ENCODE data around the gene SLC25A26.

Gene SLC25A26

DNA sequence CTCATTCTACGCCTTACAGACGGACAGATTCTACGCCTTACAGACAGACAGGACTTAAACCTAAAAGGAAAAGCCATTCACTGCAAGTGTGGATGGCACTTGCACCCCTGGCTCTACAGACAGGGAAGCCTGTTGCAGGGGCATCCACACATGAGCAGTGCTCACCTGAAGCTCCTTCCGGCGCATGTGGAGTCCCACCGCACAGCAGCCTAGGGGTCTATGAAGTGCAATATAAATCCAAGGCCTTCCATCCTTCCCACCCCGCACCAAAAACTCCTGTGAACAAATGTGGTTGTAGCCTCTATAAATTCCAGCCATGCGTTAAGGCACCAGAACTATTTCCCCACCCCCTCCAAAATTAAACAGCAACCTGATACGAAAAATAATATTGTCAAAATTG, 158.8 kb downstream of the SLC25A26 start:
- no peak for DNase-seq

DNA sequence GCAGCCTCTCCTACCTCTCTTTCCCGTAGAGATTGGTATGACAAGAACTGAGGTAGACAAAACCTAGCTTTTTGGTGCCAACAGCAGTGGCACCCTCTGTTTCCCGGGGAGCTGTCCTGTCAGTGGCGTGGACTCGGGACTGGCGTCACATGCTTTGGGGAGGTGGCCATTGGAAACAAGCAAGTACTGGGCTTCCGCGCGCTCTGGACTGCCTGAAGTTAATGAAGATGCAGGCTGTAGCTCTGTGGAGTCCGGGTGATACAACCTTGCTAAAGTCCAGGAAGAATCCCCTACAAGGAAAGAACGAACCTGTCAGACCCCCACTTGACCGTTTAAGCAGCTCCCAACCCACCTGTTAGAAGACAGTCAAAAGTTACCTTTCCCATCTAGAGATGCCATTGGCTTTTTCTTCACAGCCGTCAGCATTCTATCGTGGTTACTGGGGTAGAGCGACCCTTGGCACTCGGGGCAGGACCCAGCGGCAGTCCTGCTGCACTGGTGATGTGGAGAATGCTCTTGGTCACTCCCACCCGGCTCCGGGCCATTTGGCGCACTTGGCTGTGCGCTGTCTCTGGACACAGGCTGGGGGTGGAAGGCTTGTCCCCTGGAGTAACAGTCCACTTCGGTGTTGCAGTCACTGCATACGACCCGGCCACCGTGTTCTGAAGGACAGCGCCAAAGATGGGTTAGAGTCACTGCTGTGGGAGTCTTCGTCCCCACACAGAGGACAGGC, 159.6 kb downstream of the SLC25A26 start:
- DNase-seq: no peak

DNA sequence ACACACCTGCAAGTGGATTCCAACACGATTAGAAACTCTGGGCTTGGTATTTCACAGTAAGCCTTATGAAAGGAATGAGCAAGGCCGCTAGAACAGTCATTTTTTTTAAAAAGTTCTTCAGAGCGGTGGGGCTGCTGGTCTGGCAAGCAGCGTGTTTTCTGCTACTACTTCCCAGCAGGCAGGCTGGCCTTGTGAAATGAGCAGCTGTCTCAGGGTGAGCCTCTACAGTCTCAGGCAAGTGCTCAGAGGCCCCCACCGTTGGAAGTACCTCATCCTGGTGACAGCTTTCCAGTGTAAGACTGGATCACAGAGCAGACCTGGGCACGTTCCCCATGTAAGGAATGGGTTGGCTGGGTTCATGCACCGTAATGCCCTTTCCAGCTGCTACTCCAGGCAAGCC, 160.8 kb downstream of the SLC25A26 start:
- no peak for DNase-seq

DNA sequence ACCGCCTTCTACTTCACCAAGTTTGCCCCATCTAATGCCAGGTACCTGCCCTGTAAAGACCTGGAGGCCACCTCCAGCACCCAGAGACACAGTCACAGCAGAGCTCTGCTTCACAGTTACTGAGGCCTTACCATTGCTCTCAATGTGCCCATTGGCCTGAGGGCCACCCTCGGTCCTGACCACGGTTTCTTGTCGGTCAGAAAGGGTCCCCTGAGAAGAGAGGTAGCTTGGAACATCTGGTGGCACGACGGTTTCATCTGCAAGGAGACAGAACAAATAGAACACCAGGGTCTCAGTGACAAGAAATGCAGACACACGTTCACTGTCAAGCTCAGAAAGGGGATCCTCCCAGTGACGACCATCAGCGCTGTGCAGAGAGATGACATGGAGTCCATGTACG, 161.3 kb downstream of the SLC25A26 start:
- DNase-seq: no peak

DNA sequence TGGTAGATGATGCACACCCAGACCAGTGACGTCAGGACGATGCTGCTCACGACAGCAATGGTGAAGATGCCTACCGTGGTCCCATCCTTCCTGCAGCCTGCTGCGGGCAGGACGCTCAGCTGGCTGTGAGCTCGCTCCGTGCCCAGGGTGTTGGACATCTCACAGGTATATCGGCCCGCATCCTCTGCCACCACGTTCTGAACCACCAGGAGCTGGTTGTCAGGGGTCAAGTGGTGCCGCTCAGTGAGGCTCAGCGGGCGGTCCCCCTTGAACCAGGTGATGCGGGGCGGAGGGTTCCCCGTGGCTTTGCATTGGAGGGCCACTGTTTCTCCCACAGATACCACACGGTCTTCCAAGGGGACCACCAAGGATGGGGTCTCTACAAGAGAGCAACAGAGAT, 162.2 kb downstream of the SLC25A26 start:
- DNase-seq: no peak

DNA sequence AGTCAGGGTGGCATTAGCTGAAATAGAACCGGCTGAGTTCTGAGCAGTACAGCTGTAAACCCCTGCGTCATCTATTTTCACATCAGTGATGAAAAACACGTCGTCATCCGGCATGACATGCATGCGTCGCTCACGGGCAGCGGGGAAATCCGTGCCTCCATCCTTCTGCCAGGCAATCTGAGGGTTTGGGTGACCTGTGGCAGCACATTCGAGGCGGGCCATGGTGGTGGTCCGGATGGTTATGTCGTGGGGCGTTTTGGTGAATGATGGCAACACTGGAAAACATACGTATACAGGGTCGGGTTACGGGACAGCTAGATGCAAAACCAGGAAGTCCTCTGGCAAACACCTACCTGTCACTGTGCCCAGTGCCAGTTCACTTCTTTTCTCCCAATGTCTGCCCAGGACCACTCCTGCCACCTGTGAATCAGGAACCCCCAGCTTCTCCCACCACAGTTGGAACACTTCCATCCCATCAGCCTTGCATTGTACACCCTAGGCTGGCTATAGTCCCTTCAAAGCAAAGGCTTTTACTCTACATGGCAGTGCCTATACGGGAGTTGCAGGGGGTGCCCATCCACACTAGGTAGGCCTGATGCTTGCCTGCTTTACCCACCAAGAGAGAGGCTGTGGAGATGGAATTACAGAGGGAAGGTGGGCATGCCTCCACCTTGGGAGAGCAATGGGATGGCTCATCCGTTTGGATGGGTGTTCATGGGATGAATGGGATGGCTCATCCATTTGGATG, 163.4 kb downstream of the SLC25A26 start:
- DNase-seq: no peak

DNA sequence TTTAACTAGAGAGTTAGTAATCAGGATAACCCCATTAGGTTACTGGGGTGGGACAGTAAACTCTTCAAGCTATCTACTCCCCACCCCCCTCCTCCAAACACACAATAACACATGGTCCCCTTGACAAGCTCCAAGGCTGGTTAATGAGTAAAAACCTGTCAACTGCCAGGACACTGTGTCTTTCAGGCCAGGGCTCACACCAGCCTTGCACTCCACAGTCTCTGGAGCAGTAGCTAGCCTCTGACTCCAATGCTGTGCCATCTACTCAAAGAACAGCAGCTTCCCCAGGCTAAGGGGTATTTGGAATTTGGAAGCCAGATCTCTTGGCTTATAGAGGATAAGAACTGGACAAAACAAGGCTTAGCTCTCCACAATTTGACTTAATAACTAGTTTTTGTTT, 164.3 kb downstream of the SLC25A26 start:
- no peak for DNase-seq

DNA sequence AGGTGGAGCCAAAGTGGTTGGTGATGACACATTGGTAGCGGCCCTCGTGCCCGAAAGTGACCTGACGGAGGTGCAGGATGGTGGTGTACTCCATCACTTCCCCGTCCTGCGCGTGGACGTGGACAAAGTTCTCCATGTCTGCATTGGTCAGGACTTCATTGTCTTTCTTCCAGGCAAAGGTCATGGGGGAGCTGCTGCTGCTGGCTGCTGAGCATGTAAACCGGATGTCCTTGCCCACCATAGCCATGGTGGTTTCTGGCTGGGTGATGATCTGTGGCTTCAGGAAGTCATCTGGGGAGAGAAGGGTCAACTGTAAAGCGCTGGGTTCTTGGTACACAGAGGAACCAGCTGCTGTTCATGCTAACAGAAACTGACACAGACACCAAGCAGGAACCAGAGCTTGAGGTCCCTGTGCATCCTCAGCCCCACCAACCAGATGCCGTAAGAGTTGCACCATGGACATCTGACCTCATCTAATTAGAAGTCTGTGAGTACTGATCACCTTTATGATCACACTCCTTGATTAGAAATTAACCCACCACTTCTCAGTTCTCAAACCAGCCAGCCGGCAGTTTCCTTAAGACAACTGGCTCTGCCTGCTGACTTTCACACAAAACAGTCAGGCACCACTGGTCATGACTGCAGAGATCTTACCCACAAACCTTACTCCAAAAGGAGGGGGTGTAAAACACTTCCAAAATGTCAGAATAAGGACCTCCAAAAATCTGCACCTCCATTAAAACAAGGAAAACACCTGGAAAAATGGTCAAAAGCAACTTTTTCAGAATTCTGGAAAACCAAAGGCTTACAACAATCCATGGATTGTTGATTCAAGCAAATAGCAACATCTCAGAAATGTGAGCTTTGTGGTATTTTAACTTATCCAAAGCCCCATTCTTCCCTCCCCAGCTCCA, 165.5 kb downstream of the SLC25A26 start:
- DNase-seq: no peak

DNA sequence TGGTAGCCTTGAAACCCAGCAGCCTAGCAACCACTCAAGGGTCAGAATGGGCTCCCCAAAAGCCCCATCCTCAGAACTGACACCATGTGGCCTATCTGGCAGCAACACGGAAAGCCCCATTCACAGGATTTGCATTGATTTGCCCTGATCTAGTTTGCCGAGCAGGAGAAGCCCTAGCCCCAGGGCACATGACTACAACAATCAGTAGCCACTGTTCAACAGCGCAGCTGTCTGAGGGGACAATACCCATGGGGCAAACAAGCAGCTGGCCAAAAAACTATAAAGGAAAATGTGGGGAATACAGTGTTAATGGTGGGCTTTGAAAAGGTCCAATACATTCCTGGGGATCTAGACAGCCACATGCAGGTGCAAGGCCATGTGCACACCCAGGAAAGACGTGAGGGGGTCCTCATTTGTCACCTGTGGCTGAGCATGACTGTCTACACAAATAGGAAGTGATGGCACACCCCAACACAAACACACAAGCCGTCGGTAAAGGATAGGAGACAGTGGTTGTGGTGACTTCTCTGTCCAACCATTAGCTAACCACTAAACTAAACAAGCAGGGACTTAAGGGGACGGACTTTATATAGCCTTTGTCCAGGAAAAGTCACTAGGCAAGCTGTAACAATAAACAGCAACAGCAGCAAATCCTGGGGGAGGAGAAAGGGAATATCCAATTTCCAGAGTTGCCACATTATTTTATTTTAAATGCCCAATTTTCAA, 166.3 kb downstream of the SLC25A26 start:
- DNase-seq: no peak

DNA sequence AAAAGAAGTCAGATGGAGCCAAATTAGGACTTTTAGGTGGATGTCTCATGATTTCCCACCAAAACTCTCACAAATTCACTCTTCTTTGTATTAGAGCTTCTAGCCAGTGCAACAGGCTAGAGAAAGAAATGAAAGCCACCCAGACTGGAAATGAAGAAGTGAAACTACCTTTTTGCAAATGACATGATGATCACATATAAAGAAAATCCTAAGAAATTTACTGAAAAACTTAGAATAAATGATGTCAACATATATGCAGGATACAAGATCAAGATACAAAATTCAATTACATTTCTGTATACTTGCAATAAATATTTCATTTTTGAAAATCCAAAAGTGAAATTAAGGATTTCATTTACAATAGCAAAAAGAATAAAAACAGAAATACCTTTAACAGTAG, 169.2 kb downstream of the SLC25A26 start:
- DNase-seq: no peak

DNA sequence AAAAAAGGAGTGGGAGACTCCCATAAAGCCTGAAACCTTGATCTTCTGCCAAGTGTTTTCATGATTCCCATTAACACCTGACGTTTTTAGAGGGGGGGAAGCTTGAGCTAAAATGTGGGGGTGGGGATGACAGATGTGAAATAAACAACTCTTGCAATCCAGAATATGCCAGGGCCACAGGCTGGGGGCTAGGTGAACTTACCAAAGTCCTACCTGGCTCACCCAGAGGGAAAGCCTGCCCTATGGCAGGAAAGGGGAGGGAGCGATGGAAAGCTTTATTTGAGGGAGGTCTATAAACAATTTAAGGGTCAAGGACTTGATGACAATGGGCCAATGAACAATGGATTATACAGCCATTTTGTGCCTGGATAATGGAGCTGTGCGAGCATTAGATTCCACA, 171.7 kb downstream of the SLC25A26 start:
- no peak for DNase-seq

DNA sequence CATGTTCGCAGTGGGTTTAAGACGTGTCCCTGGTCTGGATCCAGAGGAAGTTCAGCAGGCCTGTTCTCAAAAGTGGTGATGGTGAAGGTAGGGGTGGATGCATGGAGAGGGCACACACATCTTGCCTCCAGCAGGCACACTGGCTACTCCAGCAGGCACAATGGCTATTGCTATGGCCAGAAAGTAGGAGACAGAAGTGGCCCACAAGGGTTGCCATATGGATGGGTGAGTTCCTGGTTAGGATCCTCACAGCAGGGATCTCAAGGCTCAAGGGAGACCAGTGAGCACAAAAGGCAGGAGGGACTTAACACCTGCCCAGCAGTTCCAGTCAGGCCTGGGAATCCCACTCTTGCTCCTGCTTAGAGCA, 172.1 kb downstream of the SLC25A26 start:
- DNase-seq: no peak

DNA sequence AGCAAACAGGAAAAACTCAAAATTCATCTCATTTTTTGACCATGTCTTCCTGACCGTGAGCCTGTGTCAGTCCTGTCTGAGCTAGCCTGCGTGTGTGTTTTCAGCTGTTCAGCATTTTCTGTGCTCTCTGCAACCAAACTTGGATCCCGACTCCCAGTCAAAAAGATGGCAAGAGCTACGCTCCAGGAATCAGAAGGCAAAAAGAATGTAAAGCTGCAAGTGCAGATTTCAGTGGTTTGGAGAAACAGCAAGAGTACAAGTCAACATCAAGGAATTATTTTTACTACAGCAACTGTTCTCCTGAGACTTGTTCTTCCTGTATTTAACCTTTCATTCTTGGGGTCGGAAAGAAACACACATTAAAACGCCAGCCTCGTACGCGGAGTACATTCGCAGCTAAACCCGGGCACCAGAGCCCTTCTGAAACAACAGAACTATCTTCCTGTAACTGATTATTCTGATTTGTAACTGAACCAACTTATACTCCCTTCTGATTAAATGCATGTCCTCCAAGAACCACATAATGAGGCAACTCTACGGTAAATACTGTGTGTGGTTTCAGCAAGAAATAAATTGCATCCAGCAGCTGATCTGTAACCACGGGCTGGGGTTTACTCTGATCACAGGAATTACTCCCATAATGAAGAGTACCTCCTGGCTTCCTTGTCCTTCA, 172.7 kb downstream of the SLC25A26 start:
- peak; percentile 63 for DNase-seq

DNA sequence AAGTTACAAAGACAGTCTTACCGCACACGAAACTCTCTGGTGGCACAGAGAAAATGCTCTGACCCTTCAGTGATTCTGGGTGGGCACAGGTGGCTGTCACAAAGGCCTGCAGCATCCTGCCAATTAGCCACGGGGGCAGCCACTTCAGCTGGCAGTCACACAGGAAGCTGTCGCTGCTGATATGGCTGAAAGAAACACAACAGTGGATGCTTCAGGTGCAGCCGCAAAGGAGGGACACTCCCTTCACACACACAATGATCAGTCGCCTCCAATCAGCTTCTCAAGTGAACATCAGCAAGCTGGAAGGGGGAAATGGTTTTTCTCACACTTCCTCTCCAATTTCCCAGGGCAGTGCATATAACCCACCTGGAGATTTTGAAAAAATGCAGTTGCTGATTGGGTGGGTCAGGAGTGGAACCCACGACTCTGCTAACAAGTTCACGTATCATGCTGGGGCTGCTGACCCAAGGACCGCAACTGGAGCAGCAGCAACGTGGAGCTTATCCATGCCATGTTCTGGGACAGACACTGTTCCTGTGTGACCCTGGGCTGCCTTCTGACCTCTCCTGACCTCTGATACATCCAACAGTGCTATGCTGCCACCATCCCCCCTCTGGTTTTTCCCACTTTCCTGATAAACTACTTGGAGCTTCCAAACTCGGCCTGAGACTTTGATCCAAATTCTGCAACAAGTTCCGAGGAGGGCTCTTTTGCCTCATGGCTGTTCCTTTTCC, 173.4 kb downstream of the SLC25A26 start:
- no peak for DNase-seq

DNA sequence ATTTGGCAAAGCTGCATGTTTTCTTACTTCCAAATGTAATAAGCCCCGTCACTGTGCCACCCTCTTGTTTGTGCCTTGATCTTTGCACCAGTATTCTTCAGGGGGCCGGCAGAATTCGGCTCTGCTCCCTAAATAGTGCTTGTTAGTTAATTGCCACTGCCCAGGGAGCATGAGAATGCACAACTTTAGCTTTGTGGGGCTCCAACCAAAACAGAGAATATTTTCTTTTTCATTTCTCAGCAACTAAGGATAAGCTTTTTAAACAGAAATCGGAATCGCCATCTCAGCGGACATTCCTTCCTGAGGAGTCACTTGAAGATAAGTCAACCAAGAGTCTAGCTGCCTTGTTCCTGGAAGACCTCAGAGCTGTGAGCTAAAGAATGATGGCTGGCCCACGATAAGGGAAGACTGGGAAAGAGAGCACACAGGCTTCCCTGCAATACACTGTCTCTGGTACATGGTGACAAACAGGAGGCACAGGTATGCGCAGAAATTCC, 174.0 kb downstream of the SLC25A26 start:
- peak; percentile 40 for DNase-seq

DNA sequence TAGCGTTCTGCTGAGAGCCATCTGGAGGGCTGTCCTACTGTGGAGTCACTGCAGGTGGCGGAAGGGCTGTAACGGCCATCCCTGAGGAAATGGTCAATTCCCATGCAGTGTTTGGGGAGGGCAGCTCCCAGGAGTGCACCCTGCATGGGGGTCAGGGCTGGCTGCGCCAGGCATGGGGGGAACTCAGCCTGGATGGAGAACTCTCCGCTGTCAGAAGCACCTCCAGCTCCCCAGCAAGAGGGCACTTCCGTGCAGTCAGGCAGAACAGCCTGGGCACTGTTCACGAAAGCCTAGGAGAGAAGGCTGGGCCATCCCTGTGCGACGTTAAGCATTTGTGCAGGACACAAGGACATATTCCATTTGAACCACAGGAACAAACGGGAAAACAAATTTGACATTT, 174.8 kb downstream of the SLC25A26 start:
- no peak for DNase-seq

DNA sequence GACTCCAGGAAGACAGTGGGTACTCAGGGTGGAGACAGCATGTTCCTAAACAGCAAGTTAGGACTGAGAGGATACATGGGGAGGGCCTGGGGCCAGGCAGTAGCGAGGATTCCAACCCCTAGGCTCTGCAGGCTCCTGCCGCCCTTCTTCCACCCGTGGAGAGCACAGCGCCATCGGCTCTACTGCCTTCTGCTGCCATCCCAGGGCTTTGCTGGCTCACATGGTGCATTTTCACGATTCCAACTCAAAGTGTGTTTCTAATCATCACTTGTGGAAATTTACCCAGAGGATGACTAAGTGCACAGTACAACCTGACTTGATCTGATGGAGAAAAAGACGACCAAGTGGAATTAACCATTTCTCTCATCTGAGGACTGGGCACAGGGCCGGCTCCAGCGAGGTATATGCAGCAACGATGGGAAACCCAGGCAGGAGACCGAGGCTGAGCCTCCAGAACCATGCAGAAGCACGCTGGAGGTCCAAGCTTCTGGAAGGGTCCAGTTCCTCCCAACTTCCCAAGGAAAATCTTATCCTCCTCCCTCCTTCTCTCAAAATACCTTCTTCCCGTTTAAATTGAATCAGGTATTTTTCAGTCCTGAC, 175.5 kb downstream of the SLC25A26 start:
- no peak for DNase-seq

DNA sequence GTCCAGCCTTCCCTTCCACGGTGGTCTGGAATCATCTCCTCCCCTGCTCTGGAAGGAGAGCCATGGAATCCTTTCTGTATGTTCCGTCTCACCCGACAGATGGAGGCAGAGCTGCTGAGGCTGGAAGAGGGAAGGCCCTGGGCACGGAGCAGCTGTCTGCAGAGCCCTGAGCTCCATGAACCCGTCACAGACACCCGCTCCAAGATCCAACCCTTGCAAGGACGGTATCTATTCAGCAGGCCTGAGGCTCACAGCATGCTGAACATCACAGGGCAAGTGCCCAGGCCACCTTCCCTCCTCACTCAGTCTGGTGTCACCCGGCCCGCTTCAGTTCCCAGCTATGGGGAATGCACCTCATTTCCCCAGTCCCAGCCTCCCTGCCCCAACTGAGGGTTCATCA, 176.1 kb downstream of the SLC25A26 start:
- DNase-seq: no peak

DNA sequence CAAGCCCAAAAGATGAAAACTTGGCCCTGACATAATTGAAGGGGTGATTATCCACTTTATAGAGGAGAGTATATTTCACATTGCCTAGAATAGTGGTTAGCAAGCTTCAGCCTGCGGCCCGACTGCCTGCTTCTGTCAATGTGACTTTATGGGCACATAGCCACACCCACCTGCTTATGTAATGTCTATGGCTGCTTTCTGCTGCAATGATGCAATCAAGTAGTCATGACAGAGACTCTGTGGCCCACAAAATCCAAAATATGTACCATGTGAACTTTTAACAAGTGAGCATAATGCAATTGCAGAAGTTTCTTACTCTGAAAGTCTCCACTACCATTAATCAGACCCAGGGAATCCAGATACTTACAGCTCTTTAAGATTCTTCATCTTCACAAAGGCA, 176.9 kb downstream of the SLC25A26 start:
- DNase-seq: peak; percentile 51

DNA sequence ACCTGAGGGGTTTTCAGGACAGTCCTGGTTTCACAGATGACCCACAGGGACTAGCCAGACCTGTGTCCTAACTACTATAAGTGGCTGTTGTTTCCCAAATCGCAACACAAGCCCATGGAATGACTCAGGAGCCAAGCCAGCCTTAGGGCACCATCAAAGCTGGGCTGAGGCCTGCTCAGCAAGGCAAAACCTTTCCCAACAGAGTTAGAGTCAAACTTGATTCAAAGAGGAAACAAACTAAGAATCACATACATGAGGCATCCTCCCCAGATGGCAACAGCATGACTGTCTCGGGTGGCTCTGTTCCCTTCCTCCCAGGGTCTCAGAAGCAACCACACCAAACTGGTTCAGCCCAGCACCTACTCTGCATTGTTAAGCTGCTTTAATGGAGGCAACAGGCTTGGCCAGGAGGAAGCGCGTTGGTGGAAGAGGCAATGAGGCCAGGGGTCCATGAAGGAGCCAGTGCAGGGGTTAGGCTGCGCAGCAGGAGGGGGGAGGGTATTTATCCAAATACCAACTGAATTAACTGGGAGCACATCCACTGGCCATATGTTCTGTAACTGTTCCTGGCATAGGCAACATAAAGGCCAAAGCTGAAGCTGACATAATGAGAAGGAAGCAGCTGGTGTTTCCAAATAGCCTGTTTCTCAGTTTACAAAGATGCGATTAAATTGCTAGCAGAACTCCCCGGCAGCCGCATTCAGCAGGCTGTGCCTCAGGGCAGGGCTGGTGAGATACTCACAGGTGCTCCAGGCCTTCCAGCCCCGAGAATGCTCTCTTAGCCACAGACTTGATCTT, 177.6 kb downstream of the SLC25A26 start:
- DNase-seq: no peak
